Stimulated activated CD8-positive, alpha-beta memory T cell treated with anti-CD3 and anti-CD28 coated beads, Interleukin-12 subunit alpha, Interleukin-12 subunit beta, amount 100 ng/mL, for 1 hour (primary cell): ENCODE results near the gene BLOC1S4.
"Not testable (repeated sequence)": the region's sequence is repeated elsewhere in the genome, so short reads cannot be mapped to it uniquely, and the experiment has no call there.

Experiments
- DNase-seq: peaks from one replicate; pipeline ENCODE4 v3.0.0-alpha.2; 2020; ENCODE audit warnings: low read depth

Gene BLOC1S4

GRCh38 chr4:6716018-6716911, at the start of gene BLOC1S4:
BLOC1S4 (plus strand) TSS chr4:6716174; CDS start chr4:6716210, 36 bp downstream.
- peak; percentile 76 for DNase-seq

GRCh38 chr4:6668391-6668790, 47.6 kb upstream of the BLOC1S4 start:
- no peak for DNase-seq

- no peak for DNase-seq
Observed at GRCh38 chr4:6671648-6672047, 44.3 kb upstream of the BLOC1S4 start.

- no peak for DNase-seq
Observed at GRCh38 chr4:6672131-6672530, 43.8 kb upstream of the BLOC1S4 start.

GRCh38 chr4:6672541-6673190, 43.3 kb upstream of the BLOC1S4 start:
- DNase-seq: not testable (repeated sequence)

GRCh38 chr4:6673191-6673659, 42.7 kb upstream of the BLOC1S4 start:
- not testable (repeated sequence) for DNase-seq

GRCh38 chr4:6673660-6674499, 42.1 kb upstream of the BLOC1S4 start:
- DNase-seq: peak; percentile 88

GRCh38 chr4:6674500-6675149, 41.3 kb upstream of the BLOC1S4 start:
- peak; percentile 50 for DNase-seq

- no peak for DNase-seq
Observed at GRCh38 chr4:6676722-6677558, 39.0 kb upstream of the BLOC1S4 start.

GRCh38 chr4:6680372-6681034, 35.5 kb upstream of the BLOC1S4 start:
- no peak for DNase-seq

GRCh38 chr4:6681191-6681590, 34.8 kb upstream of the BLOC1S4 start:
- no peak for DNase-seq

- no peak for DNase-seq
Observed at GRCh38 chr4:6682862-6683590, 32.9 kb upstream of the BLOC1S4 start.

GRCh38 chr4:6684656-6685055, 31.3 kb upstream of the BLOC1S4 start:
- DNase-seq: no peak

GRCh38 chr4:6686104-6686787, 29.7 kb upstream of the BLOC1S4 start:
- no peak for DNase-seq

GRCh38 chr4:6687947-6688878, 27.8 kb upstream of the BLOC1S4 start:
- DNase-seq: no peak

- peak; percentile 63 for DNase-seq
Observed at GRCh38 chr4:6688879-6689505, 27.0 kb upstream of the BLOC1S4 start.

- DNase-seq: no peak
Observed at GRCh38 chr4:6689506-6689960, 26.4 kb upstream of the BLOC1S4 start.
